Ovary (tissue), 9 donors: Measurements from ENCODE around the gene PLA2G4F. TPM values are rescaled to one million over a fixed set of nuclear protein-coding genes. Genes with fewer than 3 reads are reported as not detected.

Experiments used
- DNase-seq, 5 donors: peaks; one replicate each; pipeline ENCODE4 v3.0.0-alpha.2; 2019 to 2020
- H3K27ac ChIP-seq, 2 donors: fragments of 200-600 bp; one replicate each; pipeline versions ENCODE4 v1.5.1 to v1.8.0; 2019 to 2022
- H3K27me3 ChIP-seq: fragments of 200-600 bp; one replicate; pipeline ENCODE4 v1.8.0; 2022
- H3K36me3 ChIP-seq: fragments of 200-600 bp; sonication (generic); one replicate; pipeline ENCODE4 v1.5.1; 2019
- H3K4me1 ChIP-seq: one replicate; pipeline ENCODE4 v1.8.1; 2013; ENCODE audit warnings: mild to moderate bottlenecking, moderate library complexity; ENCODE audit not compliant: insufficient read depth
- H3K4me3 ChIP-seq: fragments of 200-600 bp; sonication (generic); one replicate; pipeline ENCODE4 v1.5.1; 2017
- H3K9me3 ChIP-seq, 2 donors: fragments of 200-600 bp in 1 of 2; sonication (generic) in 1 of 2; one replicate each; pipeline versions ENCODE4 v1.5.1 to v1.8.1; 2013 to 2019; ENCODE audit warnings: mild to moderate bottlenecking in 1 of 2, moderate library complexity in 1 of 2
- EP300 ChIP-seq: sonication (generic); formaldehyde crosslinking; IDR thresholded peaks from one replicate; pipeline ENCODE4 v1.6.1; 2017; ENCODE audit warnings: antibody characterized with exemption
- POLR2A ChIP-seq: fragments of 450-650 bp; IDR thresholded peaks from one replicate; pipeline ENCODE4 v1.6.1; 2017; ENCODE audit warnings: antibody characterized with exemption, mild to moderate bottlenecking, moderate library complexity
- WGBS, 3 donors: extraction: QIAGEN DNeasy Blood & Tissue Kit in 1 of 3; methylation state at CpG; one replicate each; pipeline versions ENCODE4 v1.1.5 to v1.1.7; 2013 to 2017; 5-methylcytosine and 5-hydroxymethylcytosine counted together
- intact Hi-C, 4 donors: fragments of 100-400 bp; cut with DNase I; formaldehyde crosslinking; loops; one replicate each; pipeline versions ENCODE4 v1.11.0 to v1.15.1; 2022 to 2023
- polyA plus RNA-seq, 2 donors: library from polyadenylated mRNA; stranded (reverse); fragments of 200-250 nt in 1 of 2; fragments of 350-450 nt in 1 of 2; fragmentation: Illumina TruSeq in 1 of 2; extraction: RNeasy Lipid Tissue Mini Kit (QIAGEN cat#74804) in 1 of 2; gene quantifications; one replicate each; pipeline ENCODE4 v1.2.3, GENCODE V29; 2013 to 2014
- total RNA-seq, 7 donors: library from RNA; depleted of rRNA in 2 of 7; stranded (reverse); fragments of >200 nt in 2 of 7; fragmentation: NEBNext Ultra II Directional in 3 of 7; extraction: Animal tissue kit (Norgen Biotek cat#: 25700) in 3 of 7; gene quantifications; one replicate each; pipeline versions ENCODE4 v1.1.0 to v1.2.4, GENCODE V29; 2016 to 2023
- TF ChIP-seq, protein P1 (sequence below), 3 donors: fragments of 450-650 bp in 2 of 3; fragments of 200-600 bp in 1 of 3; IDR thresholded peaks; one replicate each; pipeline versions ENCODE4 v1.5.1 to v1.8.0; 2016 to 2022; ENCODE audit warnings: antibody characterized with exemption in 3 of 3, mild to moderate bottlenecking in 1 of 3
- donor health status: DM: no; HTN: no; CAD: no; lungs with moderate emphysema.
- donor health status: DM: no; HTN: no; CAD: no.
- donor health status: Bipolar disorder and iron deficiency.
- donor health status: DM: yes; HTN: yes; CAD: no.
- donor health status: DM: no; HTN: no; CAD: no.
- donor health status: DM: yes; HTN: yes; CAD: no.

PLA2G4F gene
- total and polyA plus RNA-seq, 9 donors, result 0.07 to 0.23 (median 0.17) TPM; not detected in 5

DNA sequence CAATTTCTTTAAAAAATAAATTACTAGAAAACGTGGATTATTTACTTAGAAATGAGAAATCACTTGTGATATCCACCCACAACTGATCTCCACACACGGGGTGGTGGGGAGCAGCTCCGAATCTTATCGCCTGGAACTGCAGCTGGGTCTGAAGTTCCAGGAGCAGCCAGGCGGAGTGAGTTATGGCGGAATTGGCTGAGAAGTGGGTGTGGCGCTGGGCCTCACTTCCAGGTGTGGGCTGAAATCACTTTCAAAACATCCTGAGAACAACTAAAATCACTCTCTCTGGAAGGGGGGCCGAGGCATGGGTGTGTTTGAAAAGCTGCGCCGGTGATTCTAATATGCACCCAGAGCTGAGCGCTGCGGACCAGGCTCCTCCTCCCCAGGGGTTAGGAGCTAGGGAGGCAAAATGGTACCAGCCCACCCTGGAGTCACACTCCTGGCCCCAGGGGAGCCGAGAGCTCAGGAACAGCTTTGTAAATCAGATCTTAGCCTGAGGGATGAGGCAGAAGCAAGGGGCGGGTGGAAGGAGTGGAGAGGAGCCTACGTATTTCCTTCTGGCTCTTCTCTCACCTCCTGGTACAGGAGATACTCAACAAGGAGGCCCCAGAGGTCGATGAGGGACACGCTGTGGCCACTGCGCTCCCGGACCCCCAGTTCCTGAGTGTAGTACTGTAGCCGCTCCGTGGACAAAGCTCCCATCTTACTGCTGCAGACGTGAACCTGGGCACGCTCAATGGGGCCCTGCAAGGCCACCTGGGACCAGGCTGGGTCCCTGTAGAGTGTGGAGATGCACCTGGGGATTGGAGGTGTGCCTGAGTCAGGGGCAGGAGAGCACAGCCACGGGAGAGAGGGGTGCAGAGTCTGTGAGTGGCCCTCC, 9.6 kb downstream of the PLA2G4F start:
- DNase-seq, result no peak
- no peaks in the 10 kb centered on the region for H3K36me3 ChIP-seq
- no peaks in the 10 kb centered on the region for H3K27me3 ChIP-seq
- 50 to 64% (median 54%) methylated on average over 24 of the region's 24 CpGs for WGBS, 3 donors
- TF ChIP-seq POLR2A, result no peak
- TF ChIP-seq EP300, result no peak
- TF ChIP-seq, protein P1, sequence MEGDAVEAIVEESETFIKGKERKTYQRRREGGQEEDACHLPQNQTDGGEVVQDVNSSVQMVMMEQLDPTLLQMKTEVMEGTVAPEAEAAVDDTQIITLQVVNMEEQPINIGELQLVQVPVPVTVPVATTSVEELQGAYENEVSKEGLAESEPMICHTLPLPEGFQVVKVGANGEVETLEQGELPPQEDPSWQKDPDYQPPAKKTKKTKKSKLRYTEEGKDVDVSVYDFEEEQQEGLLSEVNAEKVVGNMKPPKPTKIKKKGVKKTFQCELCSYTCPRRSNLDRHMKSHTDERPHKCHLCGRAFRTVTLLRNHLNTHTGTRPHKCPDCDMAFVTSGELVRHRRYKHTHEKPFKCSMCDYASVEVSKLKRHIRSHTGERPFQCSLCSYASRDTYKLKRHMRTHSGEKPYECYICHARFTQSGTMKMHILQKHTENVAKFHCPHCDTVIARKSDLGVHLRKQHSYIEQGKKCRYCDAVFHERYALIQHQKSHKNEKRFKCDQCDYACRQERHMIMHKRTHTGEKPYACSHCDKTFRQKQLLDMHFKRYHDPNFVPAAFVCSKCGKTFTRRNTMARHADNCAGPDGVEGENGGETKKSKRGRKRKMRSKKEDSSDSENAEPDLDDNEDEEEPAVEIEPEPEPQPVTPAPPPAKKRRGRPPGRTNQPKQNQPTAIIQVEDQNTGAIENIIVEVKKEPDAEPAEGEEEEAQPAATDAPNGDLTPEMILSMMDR (IDR thresholded peaks at IDR 0.05), result no peak
- H3K9me3 ChIP-seq, result no peaks in the 10 kb centered on the region
- H3K4me1 ChIP-seq, result peaks cover 1% of the 10 kb centered on the region
- intact Hi-C loops, result no loop called here
- H3K4me3 ChIP-seq, result no peak overlapping the region
- no peak overlapping the region for H3K27ac ChIP-seq

DNA sequence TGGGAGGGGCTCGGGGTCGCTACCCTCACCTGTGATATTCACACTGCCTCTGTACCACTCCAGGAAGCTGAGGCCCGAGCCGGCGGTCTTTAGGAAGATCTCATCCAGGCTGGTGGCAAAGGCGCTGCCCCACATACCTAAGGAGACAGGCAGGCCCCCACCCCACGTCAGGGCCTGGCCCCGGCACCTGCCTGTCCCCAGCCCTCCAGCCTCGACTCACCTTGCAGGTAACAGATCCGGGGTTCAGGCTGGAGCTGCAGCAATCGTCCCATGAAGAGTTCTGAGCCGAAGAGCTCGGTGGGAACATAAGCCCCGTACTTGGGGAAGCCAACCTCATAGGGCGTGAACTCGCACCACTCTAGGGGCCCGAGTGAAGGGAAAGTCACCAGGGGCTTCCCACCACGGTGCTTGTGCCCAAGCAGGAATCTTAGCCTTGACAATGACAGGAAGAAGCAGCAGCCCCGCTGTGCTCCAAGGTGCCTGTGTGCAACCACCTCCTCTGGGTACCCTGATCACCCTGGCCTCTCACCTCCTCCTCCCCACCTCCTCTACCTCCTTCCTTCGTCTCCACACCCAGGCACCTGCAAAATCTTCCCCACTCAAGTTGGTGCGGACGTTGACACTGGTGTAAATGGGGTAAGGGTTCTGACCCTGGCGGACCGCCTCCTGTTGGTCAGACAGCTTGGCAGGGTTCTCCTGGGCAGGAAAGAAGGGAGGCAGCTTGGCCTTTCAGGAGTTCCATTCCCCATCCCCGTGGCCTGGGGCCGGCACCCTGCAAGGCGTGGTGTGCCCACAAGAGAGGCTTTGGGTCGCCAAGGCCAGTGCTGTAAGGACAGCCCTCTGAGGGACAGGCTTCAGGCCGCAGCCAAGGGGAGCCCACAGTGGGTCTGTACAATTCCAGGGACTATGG, 10.6 kb downstream of the PLA2G4F start:
- H3K4me3 ChIP-seq, result no peak overlapping the region
- peak in 1 of 5 donors; percentile 11 for DNase-seq
- WGBS, 3 donors, result 86% methylated on average over 29 of the region's 29 CpGs

DNA sequence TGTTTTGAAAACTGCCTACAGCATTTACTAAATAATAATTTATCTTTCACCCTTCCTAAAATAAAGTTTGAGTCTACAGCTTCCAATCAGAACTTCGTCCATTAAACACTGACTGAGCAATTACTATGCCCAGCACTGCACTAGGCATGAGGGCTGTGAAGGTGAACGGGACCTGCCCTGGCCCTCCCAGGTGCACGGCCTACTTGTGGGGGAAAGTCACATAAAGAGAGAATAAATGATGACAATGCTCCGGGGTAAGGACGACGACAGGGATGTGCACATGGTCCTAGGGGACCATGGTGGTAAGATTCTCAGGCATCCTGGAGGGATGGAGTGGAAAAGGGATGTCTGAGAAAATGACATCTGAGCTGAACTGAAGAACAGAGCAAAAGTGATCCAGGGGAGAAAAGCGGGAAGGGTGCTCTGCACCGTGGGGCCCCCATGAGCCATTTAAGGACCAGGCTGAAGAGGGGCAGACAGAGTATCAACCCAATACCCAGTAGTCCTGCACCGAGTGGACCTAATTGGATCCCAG, 11.5 kb downstream of the PLA2G4F start:
- TF ChIP-seq POLR2A (no peak), EP300 (no peak)
- TF ChIP-seq, protein P1 (IDR thresholded peaks at IDR 0.05), result no peak
- no peak overlapping the region for H3K27ac ChIP-seq
- no peak overlapping the region for H3K4me3 ChIP-seq
- intact Hi-C loops, result no loop called here
- DNase-seq, result no peak
- H3K4me1 ChIP-seq, result peaks cover 1% of the 10 kb centered on the region
- no peaks in the 10 kb centered on the region for H3K27me3 ChIP-seq
- no peaks in the 10 kb centered on the region for H3K9me3 ChIP-seq
- H3K36me3 ChIP-seq, result no peaks in the 10 kb centered on the region
- WGBS, 3 donors, result 80 to 85% (median 82%) methylated on average over 9 of the region's 9 CpGs

More for the DNA sequence above, 10.6 kb downstream of the PLA2G4F start:
- TF ChIP-seq EP300, result no peak
- TF ChIP-seq POLR2A, result no peak
- TF ChIP-seq, protein P1 (IDR thresholded peaks at IDR 0.05), result no peak
- Histone ChIP-seq H3K9me3 (no peaks in the 10 kb centered on the region), H3K4me1 (peaks cover 1% of the 10 kb centered on the region), H3K27me3 (no peaks in the 10 kb centered on the region), H3K36me3 (no peaks in the 10 kb centered on the region), H3K27ac (no peak overlapping the region)
- intact Hi-C loops, result no loop called here
